OCI-LY1 (cell line): ENCODE measurements around the gene DDX42.

ENCODE experiments used
- H2AFZ ChIP-seq: fragments of 200-600 bp; sonication (generic), shearing (Covaris generic); 2 replicates; pipeline ENCODE4 v1.6.0; 2014; ENCODE audit warnings: antibody characterized with exemption, mild to moderate bottlenecking, low read length
- H3F3A ChIP-seq: fragments of 200-600 bp; sonication (generic), shearing (Covaris generic); 2 replicates; pipeline ENCODE4 v1.6.0; 2014; ENCODE audit warnings: mild to moderate bottlenecking, antibody characterized with exemption, low read length, moderate library complexity; ENCODE audit not compliant: insufficient read depth
- H3K27ac ChIP-seq: fragments of 200-600 bp; sonication (generic); 2 replicates; pipeline ENCODE4 v1.5.1; 2014; ENCODE audit warnings: low read length, mixed run types, mild to moderate bottlenecking, low read depth; ENCODE audit not compliant: poor library complexity, severe bottlenecking
- H3K27me3 ChIP-seq: fragments of 200-600 bp; sonication (generic); 2 replicates; pipeline ENCODE4 v1.6.0; 2014; ENCODE audit warnings: antibody characterized with exemption, mild to moderate bottlenecking, low read length, moderate library complexity; ENCODE audit not compliant: insufficient read depth
- H3K36me3 ChIP-seq: fragments of 200-600 bp; sonication (generic); 2 replicates; pipeline ENCODE4 v1.6.1; 2014; ENCODE audit warnings: mild to moderate bottlenecking, antibody characterized with exemption, low read length, moderate library complexity, mixed read lengths; ENCODE audit not compliant: insufficient read depth
- H3K4me1 ChIP-seq: fragments of 200-600 bp; sonication (generic); 2 replicates; pipeline ENCODE4 v1.5.1; 2014; ENCODE audit warnings: mild to moderate bottlenecking, low read length, moderate library complexity; ENCODE audit not compliant: insufficient read depth, severe bottlenecking
- H3K4me2 ChIP-seq: fragments of 200-600 bp; sonication (generic), shearing (Covaris generic); 2 replicates; pipeline ENCODE4 v1.6.1; 2014; ENCODE audit warnings: low read length
- H3K4me3 ChIP-seq: fragments of 200-600 bp; sonication (generic); 2 replicates; pipeline ENCODE4 v1.5.1; 2014; ENCODE audit warnings: low read length, low read depth, mild to moderate bottlenecking, mixed read lengths; ENCODE audit not compliant: poor library complexity, severe bottlenecking
- H3K79me2 ChIP-seq: fragments of 200-600 bp; shearing (Covaris generic); 2 replicates; pipeline ENCODE4 v1.6.1; 2016; ENCODE audit warnings: mixed run types, low read length, mixed read lengths; ENCODE audit not compliant: insufficient read depth
- H3K9ac ChIP-seq: fragments of 200-600 bp; sonication (generic), shearing (Covaris generic); 2 replicates; pipeline ENCODE4 v1.6.1; 2014; ENCODE audit warnings: mild to moderate bottlenecking, low read length, mixed read lengths
- H3K9me2 ChIP-seq: fragments of 200-600 bp; sonication (generic), shearing (Covaris generic); 2 replicates; pipeline ENCODE4 v1.6.1; 2014; ENCODE audit warnings: low read depth, mild to moderate bottlenecking, low read length, mixed read lengths
- H3K9me3 ChIP-seq: fragments of 200-600 bp; shearing (Covaris generic); 2 replicates; pipeline ENCODE4 v1.6.1; 2014; ENCODE audit warnings: low read length, mixed read lengths
- H4K20me1 ChIP-seq: fragments of 200-600 bp; sonication (generic), shearing (Covaris generic); 2 replicates; pipeline ENCODE4 v1.6.0; 2016; ENCODE audit warnings: mild to moderate bottlenecking, low read length; ENCODE audit not compliant: insufficient read depth
- EZH2 ChIP-seq: fragments of 200-600 bp; sonication (generic), shearing (Covaris generic); IDR thresholded peaks from 2 replicates; pipeline ENCODE4 v1.8.0; 2017; ENCODE audit warnings: borderline replicate concordance, mixed run types, mild to moderate bottlenecking, antibody characterized with exemption, low read length, moderate library complexity, mixed read lengths
- TF ChIP-seq, protein P1 (sequence below): fragments of 200-600 bp; sonication (generic), shearing (Covaris generic); IDR thresholded peaks from 2 replicates; pipeline ENCODE4 v1.5.1; 2017; ENCODE audit warnings: mild to moderate bottlenecking, antibody characterized with exemption, low read length, moderate library complexity, mixed read lengths

The DDX42 gene

DNA sequence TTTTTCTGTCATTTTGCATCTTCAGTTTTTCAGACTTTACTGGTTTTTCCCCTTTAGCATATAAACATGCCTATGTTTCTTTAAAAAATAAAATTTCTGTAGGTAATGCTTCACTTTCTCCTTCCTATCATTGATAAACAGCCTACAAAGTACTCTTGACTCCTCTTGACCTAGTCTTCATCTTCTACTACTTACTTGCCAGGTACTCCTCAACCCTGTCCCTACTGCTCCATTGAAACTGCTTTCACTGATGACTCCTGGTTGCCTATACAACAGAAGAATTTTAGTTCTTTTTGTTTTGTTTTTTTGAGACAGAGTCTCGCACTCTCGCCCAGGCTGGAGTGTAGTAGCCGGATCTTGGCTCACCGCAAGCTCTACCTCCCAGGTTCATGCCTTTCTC is 7.0 kb downstream of the DDX42 start:
- H2AFZ ChIP-seq = no peak overlapping the region
- peaks cover 9% of the 10 kb centered on the region for H3K4me1 ChIP-seq
- peaks cover 84% of the 10 kb centered on the region for H3K36me3 ChIP-seq
- H3K9me2 ChIP-seq = no peaks in the 10 kb centered on the region
- peaks cover 3% of the 10 kb centered on the region; the same call in 1 of the 2 replicates for H4K20me1 ChIP-seq
- peaks cover 96% of the 10 kb centered on the region for H3K79me2 ChIP-seq
- TF ChIP-seq EZH2 = no peak
- TF ChIP-seq, protein P1, sequence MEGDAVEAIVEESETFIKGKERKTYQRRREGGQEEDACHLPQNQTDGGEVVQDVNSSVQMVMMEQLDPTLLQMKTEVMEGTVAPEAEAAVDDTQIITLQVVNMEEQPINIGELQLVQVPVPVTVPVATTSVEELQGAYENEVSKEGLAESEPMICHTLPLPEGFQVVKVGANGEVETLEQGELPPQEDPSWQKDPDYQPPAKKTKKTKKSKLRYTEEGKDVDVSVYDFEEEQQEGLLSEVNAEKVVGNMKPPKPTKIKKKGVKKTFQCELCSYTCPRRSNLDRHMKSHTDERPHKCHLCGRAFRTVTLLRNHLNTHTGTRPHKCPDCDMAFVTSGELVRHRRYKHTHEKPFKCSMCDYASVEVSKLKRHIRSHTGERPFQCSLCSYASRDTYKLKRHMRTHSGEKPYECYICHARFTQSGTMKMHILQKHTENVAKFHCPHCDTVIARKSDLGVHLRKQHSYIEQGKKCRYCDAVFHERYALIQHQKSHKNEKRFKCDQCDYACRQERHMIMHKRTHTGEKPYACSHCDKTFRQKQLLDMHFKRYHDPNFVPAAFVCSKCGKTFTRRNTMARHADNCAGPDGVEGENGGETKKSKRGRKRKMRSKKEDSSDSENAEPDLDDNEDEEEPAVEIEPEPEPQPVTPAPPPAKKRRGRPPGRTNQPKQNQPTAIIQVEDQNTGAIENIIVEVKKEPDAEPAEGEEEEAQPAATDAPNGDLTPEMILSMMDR = no peak
- H3K27ac ChIP-seq = no peak overlapping the region
- no peaks in the 10 kb centered on the region for H3K27me3 ChIP-seq
- H3K4me3 ChIP-seq = no peak overlapping the region
- no peak overlapping the region for H3K4me2 ChIP-seq
- H3K9ac ChIP-seq = no peak overlapping the region
- H3K9me3 ChIP-seq = no peaks in the 10 kb centered on the region
- H3F3A ChIP-seq = no peaks in the 10 kb centered on the region

DNA sequence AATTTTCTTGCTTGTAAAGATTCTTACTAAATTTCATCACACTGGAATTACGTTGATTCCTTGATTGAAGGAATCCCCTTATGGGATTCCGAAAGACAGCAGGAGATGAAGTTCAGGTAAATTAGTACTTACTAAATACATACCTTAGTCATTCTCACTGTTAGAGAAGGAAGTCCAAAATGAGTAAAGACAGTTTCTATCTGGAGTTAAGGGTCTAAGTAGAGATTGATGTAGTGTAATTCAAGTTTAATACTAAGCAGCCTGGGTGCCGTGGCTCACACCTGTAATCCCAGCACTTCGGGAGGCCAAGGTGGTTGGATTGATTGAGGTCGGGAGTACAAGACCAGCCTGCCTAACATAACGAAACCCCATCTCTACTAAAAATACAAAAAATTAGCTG is 9.6 kb downstream of the DDX42 start:
- no peaks in the 10 kb centered on the region for H3F3A ChIP-seq
- H3K79me2 ChIP-seq = peaks cover 73% of the 10 kb centered on the region
- no peaks in the 10 kb centered on the region for H3K9me2 ChIP-seq
- H3K36me3 ChIP-seq = peaks cover 84% of the 10 kb centered on the region
- no peak overlapping the region for H3K4me2 ChIP-seq
- TF ChIP-seq, protein P1 = no peak
- no peak for TF ChIP-seq EZH2
- peaks cover 4% of the 10 kb centered on the region for H3K4me1 ChIP-seq
- H3K27me3 ChIP-seq = no peaks in the 10 kb centered on the region
- no peak overlapping the region for H3K9ac ChIP-seq
- H3K4me3 ChIP-seq = no peak overlapping the region
- H4K20me1 ChIP-seq = peaks cover 3% of the 10 kb centered on the region; the same call in 1 of the 2 replicates
- no peak overlapping the region for H3K27ac ChIP-seq
- H3K9me3 ChIP-seq = no peaks in the 10 kb centered on the region
- no peak overlapping the region for H2AFZ ChIP-seq

DNA sequence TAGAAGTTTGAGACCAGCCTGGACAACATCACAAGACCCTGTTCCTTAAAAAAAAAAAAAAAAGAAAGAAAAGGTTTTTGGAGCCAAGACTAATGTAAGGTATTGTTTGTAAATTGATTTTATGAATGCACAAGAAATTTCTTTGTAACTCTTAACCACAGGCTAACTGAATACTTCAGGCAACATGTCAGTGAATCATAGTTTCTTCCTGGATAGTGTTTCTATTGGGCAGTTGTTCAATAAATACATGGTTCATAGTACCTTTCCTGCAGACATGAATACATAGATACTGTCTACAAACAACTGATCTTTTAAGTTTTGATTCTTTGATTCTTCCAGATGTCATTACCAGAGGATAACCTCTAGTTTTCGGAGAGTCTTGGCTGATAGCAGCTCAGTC is 11.6 kb downstream of the DDX42 start:
- no peaks in the 10 kb centered on the region for H3K9me3 ChIP-seq
- peaks cover 55% of the 10 kb centered on the region for H3K79me2 ChIP-seq
- H3K27ac ChIP-seq = no peak overlapping the region
- H3K4me2 ChIP-seq = no peak overlapping the region
- H4K20me1 ChIP-seq = no peaks in the 10 kb centered on the region
- peaks cover 85% of the 10 kb centered on the region for H3K36me3 ChIP-seq
- H3K9ac ChIP-seq = no peak overlapping the region
- no peak for TF ChIP-seq EZH2
- TF ChIP-seq, protein P1 = no peak
- H3F3A ChIP-seq = no peaks in the 10 kb centered on the region
- no peaks in the 10 kb centered on the region for H3K27me3 ChIP-seq
- no peak overlapping the region for H2AFZ ChIP-seq
- H3K4me3 ChIP-seq = no peak overlapping the region
- no peaks in the 10 kb centered on the region for H3K9me2 ChIP-seq
- H3K4me1 ChIP-seq = peaks cover 4% of the 10 kb centered on the region
